HG03064 (cell line): ENCODE measurements around the gene S100A7A.
"Not testable (repeated sequence)": the region's sequence is repeated elsewhere in the genome, so short reads cannot be mapped to it uniquely, and the experiment has no call there.

Experiments used
- ATAC-seq: cut with Tn5 transposase; IDR thresholded peaks from one replicate; pipeline ENCODE4 v1.9.1; 2021; ENCODE audit warnings: low read depth; ENCODE audit not compliant: unreplicated experiment

The S100A7A gene

GRCh38 chr1:153447498-153448170 is 31.3 kb downstream of the S100A7A start:
- ATAC-seq: no peak

DNA sequence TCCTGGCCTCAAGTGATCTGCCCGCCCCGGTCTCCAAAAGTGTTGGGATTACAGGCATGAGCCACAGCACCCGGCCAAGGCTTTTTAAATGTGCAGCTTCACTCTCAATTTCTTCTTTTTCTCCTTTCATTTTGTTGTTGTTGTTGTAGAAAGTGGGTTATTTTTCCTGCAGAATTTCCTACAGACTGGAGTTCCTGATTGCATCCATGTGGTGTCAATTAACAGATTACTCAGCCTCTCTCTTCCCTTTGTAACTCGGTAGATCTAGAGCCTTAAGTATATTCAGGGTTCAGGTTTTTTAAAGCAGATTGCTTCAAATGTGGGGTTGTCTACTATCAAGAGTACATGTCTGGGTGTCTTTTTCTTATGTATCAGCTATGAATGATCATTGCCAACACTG is 32.5 kb downstream of the S100A7A start:
- ATAC-seq: not testable (repeated sequence)

GRCh38 chr1:153456396-153456795 is 40.1 kb downstream of the S100A7A start:
- ATAC-seq: no peak

GRCh38 chr1:153459655-153460054 is 43.3 kb downstream of the S100A7A start:
- ATAC-seq: no peak

- no peak for ATAC-seq
Measured at GRCh38 chr1:153460551-153460950, 44.2 kb downstream of the S100A7A start, which contains the start of gene S100A7. TSS of gene S100A7 (minus strand) at chr1:153460651. CDS start at chr1:153459013, 1,638 bp downstream.

- ATAC-seq: not testable (repeated sequence)
Measured at GRCh38 chr1:153462741-153463140, 46.4 kb downstream of the S100A7A start.

DNA sequence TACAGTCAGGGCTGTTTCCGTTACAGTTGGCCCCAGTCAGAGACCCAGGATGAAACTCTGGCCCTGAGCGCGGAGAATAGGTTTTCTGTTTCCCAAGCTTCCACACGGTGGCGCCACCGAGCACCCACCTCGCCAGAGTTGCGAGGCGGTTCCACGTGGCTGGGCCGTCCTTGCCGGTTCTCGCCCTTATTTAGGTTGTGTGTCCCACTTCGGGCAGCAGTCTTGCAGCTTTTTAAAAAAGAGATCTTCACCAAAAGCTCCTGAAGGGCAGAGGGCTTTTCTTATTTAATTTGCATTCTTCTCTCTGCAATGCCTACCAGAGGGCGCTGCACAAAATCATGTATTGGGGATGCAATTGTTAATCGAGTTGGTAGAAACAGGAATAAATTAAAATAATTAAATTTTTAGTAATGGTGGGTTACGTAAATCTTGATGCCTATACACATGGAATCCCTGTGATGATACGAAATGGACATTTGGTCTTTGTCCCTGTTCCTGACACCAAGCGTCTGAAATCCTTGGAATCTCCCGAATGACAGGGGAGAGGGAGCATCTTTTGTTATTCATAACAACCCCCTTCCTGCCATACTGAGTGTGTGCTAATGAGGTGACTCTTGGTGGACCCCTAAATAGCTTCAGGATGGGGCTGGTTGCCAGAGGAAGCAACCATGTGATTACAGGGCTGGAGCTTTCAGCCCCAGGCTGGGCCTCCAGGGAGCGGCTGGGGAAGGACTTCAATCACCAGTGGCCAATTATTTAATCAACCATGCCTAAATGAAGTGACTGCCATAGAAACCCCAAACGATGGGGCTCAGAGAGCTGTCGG is 49.7 kb downstream of the S100A7A start:
- no peak for ATAC-seq

GRCh38 chr1:153466908-153467307 is 50.6 kb downstream of the S100A7A start:
- no peak for ATAC-seq

GRCh38 chr1:153470707-153471106 is 54.4 kb downstream of the S100A7A start:
- ATAC-seq: no peak
